C4-2B (cell line): Measurements from ENCODE around the gene UBE2U.
"Not testable (repeated sequence)": the region's sequence is repeated elsewhere in the genome, so short reads cannot be mapped to it uniquely, and the experiment has no call there.

ENCODE experiments used
- CTCF ChIP-seq: fragments of 450-650 bp; conservative IDR thresholded peaks from 2 replicates; pipeline ENCODE4 v1.5.1; 2017; ENCODE audit warnings: mild to moderate bottlenecking
- ZFX ChIP-seq: fragments of 450-650 bp; IDR thresholded peaks from 2 replicates; pipeline ENCODE4 v1.6.1; 2017

GRCh38 chr1:64258444-64258843, 55.0 kb downstream of the UBE2U start:
- not testable (repeated sequence) for TF ChIP-seq CTCF, ZFX
